HG02571 (cell line): ENCODE data around the gene NR3C2.

ENCODE experiments used
- ATAC-seq: cut with Tn5 transposase; IDR thresholded peaks from one replicate; pipeline ENCODE4 v1.9.1; 2021; ENCODE audit warnings: mild to moderate bottlenecking, moderate library complexity; ENCODE audit not compliant: unreplicated experiment

The NR3C2 gene

GRCh38 chr4:148081745-148082144 lies 360.5 kb downstream of the NR3C2 start:
- no peak for ATAC-seq

- ATAC-seq: no peak
Measured at GRCh38 chr4:148081267-148081666, 360.9 kb downstream of the NR3C2 start.

GRCh38 chr4:148079961-148080360 lies 362.3 kb downstream of the NR3C2 start:
- no peak for ATAC-seq

- no peak for ATAC-seq
Measured at GRCh38 chr4:148078061-148078460, 364.2 kb downstream of the NR3C2 start.

- ATAC-seq: no peak
Measured at GRCh38 chr4:148077581-148077980, 364.6 kb downstream of the NR3C2 start.

GRCh38 chr4:148076964-148077363 lies 365.2 kb downstream of the NR3C2 start:
- ATAC-seq: no peak

GRCh38 chr4:148075438-148075837 lies 366.8 kb downstream of the NR3C2 start:
- ATAC-seq: no peak

- no peak for ATAC-seq
Measured at GRCh38 chr4:148074462-148074861, 367.8 kb downstream of the NR3C2 start.

GRCh38 chr4:148073349-148073748 lies 368.9 kb downstream of the NR3C2 start:
- ATAC-seq: no peak

- no peak for ATAC-seq
Measured at GRCh38 chr4:148072789-148073188, 369.4 kb downstream of the NR3C2 start.

- no peak for ATAC-seq
Measured at GRCh38 chr4:148071009-148071408, 371.2 kb downstream of the NR3C2 start.

- ATAC-seq: no peak
Measured at GRCh38 chr4:148069895-148070178, 372.4 kb downstream of the NR3C2 start.

- ATAC-seq: no peak
Measured at GRCh38 chr4:148069086-148069894, 372.9 kb downstream of the NR3C2 start.

GRCh38 chr4:148068065-148068911 lies 373.9 kb downstream of the NR3C2 start:
- ATAC-seq: no peak

- ATAC-seq: no peak
Measured at GRCh38 chr4:148067301-148067916, 374.8 kb downstream of the NR3C2 start.

- no peak for ATAC-seq
Measured at GRCh38 chr4:148065075-148065474, 377.1 kb downstream of the NR3C2 start.

GRCh38 chr4:148064451-148064850 lies 377.8 kb downstream of the NR3C2 start:
- no peak for ATAC-seq

GRCh38 chr4:148062301-148062950 lies 379.8 kb downstream of the NR3C2 start:
- no peak for ATAC-seq

- no peak for ATAC-seq
Measured at GRCh38 chr4:148061795-148062194, 380.4 kb downstream of the NR3C2 start.

GRCh38 chr4:148061141-148061481 lies 381.1 kb downstream of the NR3C2 start:
- ATAC-seq: no peak
